ENCODE measurements around the gene GIMAP5.

- TF ChIP-seq POLR2A (IDR thresholded peaks at IDR 0.05) (no peak), CTCF (IDR thresholded peaks at IDR 0.05) (no peak)
Measured at GRCh38 chr7:150740053-150740452, 2.8 kb downstream of the GIMAP5 start.

All from body of pancreas (tissue), 4 donors.